ENCODE results near the gene CENPT. TPM values are rescaled to one million over a fixed set of nuclear protein-coding genes. Genes with fewer than 3 reads are reported as not detected.

The CENPT gene
- total RNA-seq, 4 donors from 2014 or later: 29.4 to 70.2 (median 52.8) TPM

DNA sequence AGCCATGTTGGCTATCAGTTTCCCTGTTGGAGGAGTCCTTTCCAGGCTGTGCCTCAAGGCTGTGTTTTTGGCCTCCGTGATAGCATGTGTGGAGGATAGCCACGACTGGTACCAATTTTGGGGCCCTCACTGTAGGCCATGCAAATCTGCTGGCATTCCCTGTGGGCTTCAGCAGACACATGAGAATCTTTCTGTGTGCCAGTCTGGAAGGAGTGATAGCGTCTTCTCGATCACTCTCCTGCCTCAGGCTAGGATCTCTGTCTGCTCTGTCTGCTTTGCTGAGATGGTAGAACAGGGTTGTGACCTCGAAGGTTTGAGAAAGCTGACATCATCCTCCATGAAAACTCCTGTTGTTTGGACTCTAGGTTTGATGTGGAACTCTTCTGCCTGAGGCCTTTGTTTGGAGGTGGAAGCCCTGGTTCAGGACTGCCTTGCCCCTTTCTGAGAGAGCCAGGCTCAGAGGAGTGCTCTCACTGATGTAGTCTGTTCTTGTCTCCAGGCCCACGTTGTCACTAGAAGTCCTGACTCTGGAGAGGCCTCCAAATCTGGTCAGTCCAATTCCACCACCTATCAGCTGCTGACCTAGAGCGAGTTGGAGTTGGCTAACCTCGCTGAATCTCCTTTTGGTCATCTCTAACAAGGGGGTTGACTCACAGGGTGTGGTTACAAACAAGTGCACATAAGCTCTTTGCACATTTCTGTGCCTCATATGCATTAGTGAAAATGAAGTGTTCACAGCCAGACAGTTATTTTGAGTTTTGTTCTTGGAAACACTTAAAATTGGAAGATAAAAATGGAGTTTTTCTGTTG lies 13.3 kb upstream of the CENPT start:
- H3K27me3 ChIP-seq: no peaks in the 10 kb centered on the region
- no peak for TF ChIP-seq POLR2A (IDR thresholded peaks at IDR 0.05)
- TF ChIP-seq, protein P1, sequence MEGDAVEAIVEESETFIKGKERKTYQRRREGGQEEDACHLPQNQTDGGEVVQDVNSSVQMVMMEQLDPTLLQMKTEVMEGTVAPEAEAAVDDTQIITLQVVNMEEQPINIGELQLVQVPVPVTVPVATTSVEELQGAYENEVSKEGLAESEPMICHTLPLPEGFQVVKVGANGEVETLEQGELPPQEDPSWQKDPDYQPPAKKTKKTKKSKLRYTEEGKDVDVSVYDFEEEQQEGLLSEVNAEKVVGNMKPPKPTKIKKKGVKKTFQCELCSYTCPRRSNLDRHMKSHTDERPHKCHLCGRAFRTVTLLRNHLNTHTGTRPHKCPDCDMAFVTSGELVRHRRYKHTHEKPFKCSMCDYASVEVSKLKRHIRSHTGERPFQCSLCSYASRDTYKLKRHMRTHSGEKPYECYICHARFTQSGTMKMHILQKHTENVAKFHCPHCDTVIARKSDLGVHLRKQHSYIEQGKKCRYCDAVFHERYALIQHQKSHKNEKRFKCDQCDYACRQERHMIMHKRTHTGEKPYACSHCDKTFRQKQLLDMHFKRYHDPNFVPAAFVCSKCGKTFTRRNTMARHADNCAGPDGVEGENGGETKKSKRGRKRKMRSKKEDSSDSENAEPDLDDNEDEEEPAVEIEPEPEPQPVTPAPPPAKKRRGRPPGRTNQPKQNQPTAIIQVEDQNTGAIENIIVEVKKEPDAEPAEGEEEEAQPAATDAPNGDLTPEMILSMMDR (IDR thresholded peaks at IDR 0.05): no peak
- intact Hi-C loops (cut with DNase I; ENCODE audit: low total_unique reads): no loop called here
- DNase-seq: no peak
- no peaks in the 10 kb centered on the region for H3K36me3 ChIP-seq
- H3K4me3 ChIP-seq: no peak overlapping the region
- H3K27ac ChIP-seq: no peak overlapping the region
- H3K9me3 ChIP-seq: no peaks in the 10 kb centered on the region
- peaks cover 6 to 10% of the 10 kb centered on the region in 2 donors for H3K4me1 ChIP-seq

DNA sequence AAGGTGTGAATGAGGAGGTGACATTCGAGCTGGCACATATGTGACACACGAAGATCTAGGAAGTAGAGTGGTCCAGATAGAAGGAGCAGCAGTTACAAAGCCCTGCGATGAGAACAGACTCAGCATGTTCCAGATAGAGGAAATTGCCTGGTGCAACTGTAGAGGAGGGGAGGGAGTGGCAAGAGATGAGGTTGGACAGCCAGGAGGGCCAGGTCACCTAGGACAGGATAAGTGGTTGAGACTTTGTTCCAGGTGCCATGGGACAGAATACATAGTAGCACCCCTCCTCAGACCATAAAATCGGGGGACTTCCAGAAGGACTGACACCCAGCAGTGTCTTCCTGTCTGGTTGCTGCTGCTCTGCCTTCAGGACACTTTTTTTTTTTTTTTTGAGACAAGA lies 11.0 kb upstream of the CENPT start:
- Histone ChIP-seq H3K36me3 (no peaks in the 10 kb centered on the region), H3K27me3 (no peaks in the 10 kb centered on the region), H3K9me3 (no peaks in the 10 kb centered on the region), H3K4me1 (peaks cover 6 to 10% of the 10 kb centered on the region in 2 donors), H3K4me3 (no peak overlapping the region), H3K27ac (peak overlapping the region; percentile 75 to 76)
- DNase-seq: no peak
- TF ChIP-seq, protein P1 (IDR thresholded peaks at IDR 0.05): no peak
- no peak for TF ChIP-seq POLR2A (IDR thresholded peaks at IDR 0.05)
- intact Hi-C loops (cut with DNase I; ENCODE audit: low total_unique reads): no loop called here

DNA sequence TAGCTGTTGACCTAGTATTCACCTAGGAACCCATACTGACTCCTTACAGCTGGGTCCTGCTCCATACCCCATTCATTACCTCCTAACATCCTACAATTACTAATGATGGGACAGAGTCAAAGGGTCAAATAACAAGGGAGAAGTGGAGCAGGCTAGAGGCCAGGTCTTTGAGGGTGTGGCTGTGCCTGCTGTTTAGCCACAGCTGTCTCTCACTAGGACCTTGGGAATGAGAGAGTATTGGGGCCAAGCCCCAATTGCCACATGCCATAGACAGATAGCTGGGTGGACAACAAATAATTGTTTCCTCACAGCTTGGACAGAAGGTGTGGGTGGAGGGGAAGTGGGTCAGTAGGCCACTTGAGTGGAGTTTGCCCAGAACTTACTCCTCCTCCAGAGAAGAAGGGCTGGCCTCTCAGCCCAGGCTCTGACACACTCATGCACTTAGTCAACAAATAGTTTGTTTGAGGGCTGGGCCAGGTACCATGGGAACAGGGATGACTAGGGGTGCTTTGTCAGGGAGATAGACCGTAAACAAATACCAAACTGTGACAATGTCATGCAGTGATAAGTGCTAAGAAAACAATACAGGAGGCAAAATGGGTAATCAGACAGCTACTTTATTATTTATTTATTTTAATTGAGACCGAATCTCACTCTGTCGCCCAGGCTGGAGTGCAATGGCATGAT lies 10.2 kb upstream of the CENPT start:
- Histone ChIP-seq H3K27ac (peak overlapping the region; percentile 75 to 76), H3K36me3 (no peaks in the 10 kb centered on the region), H3K4me3 (no peak overlapping the region), H3K4me1 (peaks cover 6 to 10% of the 10 kb centered on the region in 2 donors), H3K27me3 (no peaks in the 10 kb centered on the region), H3K9me3 (no peaks in the 10 kb centered on the region)
- TF ChIP-seq POLR2A (IDR thresholded peaks at IDR 0.05): no peak
- TF ChIP-seq, protein P1 (IDR thresholded peaks at IDR 0.05): no peak
- peak; percentile 76 to 82 for DNase-seq
- intact Hi-C loops (cut with DNase I; ENCODE audit: low total_unique reads): no loop called here

DNA sequence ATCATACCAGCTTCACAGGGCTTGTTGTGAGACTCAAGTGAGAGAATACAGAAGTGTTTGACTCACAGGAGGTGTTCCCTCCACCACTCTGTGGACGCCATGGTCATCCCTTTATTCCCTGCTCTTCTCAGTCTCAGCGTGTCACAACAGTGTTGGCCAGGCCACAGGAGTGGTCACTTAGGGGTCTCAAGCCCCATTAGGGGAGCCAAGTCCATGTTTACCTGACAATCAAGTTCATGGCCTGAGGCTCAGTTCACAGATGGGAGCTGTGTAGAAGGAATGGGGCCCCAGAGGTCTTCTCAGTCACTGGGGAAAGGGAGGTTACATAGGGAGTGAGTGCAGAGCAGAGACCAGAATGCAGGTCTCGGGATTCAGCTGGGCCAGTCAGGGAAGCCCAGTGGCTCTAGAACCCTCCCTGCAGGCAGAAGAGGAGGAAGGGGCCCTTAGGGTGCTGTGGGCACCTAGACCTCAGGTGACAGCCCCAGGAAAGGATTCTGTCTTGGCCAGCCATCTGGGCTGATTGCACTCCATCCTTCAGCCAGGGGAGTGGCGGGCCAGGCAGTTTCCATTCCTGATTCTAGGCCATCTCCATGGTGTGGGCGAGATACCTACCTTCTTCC lies 9.5 kb upstream of the CENPT start:
- H3K4me1 ChIP-seq: peaks cover 6 to 10% of the 10 kb centered on the region in 2 donors
- no peaks in the 10 kb centered on the region for H3K9me3 ChIP-seq
- H3K36me3 ChIP-seq: no peaks in the 10 kb centered on the region
- H3K27ac ChIP-seq: peak overlapping the region; percentile 55 to 76
- no peak overlapping the region for H3K4me3 ChIP-seq
- TF ChIP-seq POLR2A (IDR thresholded peaks at IDR 0.05): no peak
- TF ChIP-seq, protein P1 (IDR thresholded peaks at IDR 0.05): no peak
- no peak for DNase-seq
- intact Hi-C loops (cut with DNase I; ENCODE audit: low total_unique reads): no loop called here
- no peaks in the 10 kb centered on the region for H3K27me3 ChIP-seq

DNA sequence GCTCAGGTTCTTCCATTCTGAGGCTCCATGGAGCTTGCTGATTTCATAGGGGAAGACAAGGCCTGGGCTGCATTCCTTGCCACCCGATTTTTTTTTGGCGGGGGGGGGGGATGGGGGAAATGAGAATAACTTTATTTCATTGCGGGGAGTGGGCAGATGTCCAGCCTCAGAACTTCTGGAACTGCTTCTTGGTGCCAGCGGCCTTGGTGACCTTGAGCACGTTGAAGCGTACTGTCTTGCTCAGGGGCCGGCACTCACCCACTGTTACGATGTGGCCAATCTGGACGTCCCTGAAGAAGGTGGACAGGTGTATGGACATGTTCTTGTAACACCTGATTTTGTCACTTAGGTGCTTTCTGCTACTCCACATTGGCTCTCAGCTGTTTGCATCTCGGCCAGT lies 8.3 kb upstream of the CENPT start:
- Histone ChIP-seq H3K27me3 (no peaks in the 10 kb centered on the region), H3K9me3 (no peaks in the 10 kb centered on the region), H3K4me1 (peaks cover 6 to 10% of the 10 kb centered on the region in 2 donors), H3K27ac (no peak overlapping the region), H3K36me3 (no peaks in the 10 kb centered on the region), H3K4me3 (no peak overlapping the region)
- DNase-seq: no peak
- TF ChIP-seq, protein P1 (IDR thresholded peaks at IDR 0.05): no peak
- no peak for TF ChIP-seq POLR2A (IDR thresholded peaks at IDR 0.05)
- intact Hi-C loops (cut with DNase I; ENCODE audit: low total_unique reads): no loop called here
